GM18498 (cell line): Measurements from ENCODE around the gene APLP2.

ENCODE experiments used
- ATAC-seq: cut with Tn5 transposase; IDR thresholded peaks from one replicate; pipeline ENCODE4 v1.9.1; 2021; ENCODE audit warnings: mild to moderate bottlenecking, moderate library complexity; ENCODE audit not compliant: unreplicated experiment

The APLP2 gene

GRCh38 chr11:130054966-130055365 lies 14.7 kb upstream of the APLP2 start:
- ATAC-seq: no peak

- ATAC-seq: no peak
Observed at GRCh38 chr11:130055617-130056016, 14.1 kb upstream of the APLP2 start.

- no peak for ATAC-seq
Observed at GRCh38 chr11:130061017-130061416, 8.7 kb upstream of the APLP2 start.

- ATAC-seq: no peak
Observed at GRCh38 chr11:130062026-130062425, 7.7 kb upstream of the APLP2 start.

GRCh38 chr11:130063451-130063850 lies 6.2 kb upstream of the APLP2 start:
- ATAC-seq: no peak

GRCh38 chr11:130064596-130064995 lies 5.1 kb upstream of the APLP2 start:
- ATAC-seq: no peak

- no peak for ATAC-seq
Observed at GRCh38 chr11:130066338-130066737, 3.4 kb upstream of the APLP2 start.

GRCh38 chr11:130068546-130068985 lies 1.1 kb upstream of the APLP2 start:
- ATAC-seq: no peak

GRCh38 chr11:130068986-130069658 lies 572 bp upstream of the APLP2 start:
- ATAC-seq: peak; percentile 40

- peak; percentile 35 for ATAC-seq
Observed at GRCh38 chr11:130070109-130070845, 583 bp downstream of the APLP2 start.

- no peak for ATAC-seq
Observed at GRCh38 chr11:130070846-130071200, 1.1 kb downstream of the APLP2 start.

GRCh38 chr11:130071211-130071712 lies 1.6 kb downstream of the APLP2 start:
- ATAC-seq: no peak

- ATAC-seq: no peak
Observed at GRCh38 chr11:130074736-130075135, 5.0 kb downstream of the APLP2 start.

GRCh38 chr11:130076778-130077481 lies 7.2 kb downstream of the APLP2 start:
- no peak for ATAC-seq

- ATAC-seq: no peak
Observed at GRCh38 chr11:130077671-130078070, 8.0 kb downstream of the APLP2 start.

GRCh38 chr11:130078080-130078479 lies 8.4 kb downstream of the APLP2 start:
- no peak for ATAC-seq

GRCh38 chr11:130085671-130086290 lies 16.1 kb downstream of the APLP2 start:
- no peak for ATAC-seq

GRCh38 chr11:130086669-130087068 lies 17.0 kb downstream of the APLP2 start:
- ATAC-seq: no peak

- ATAC-seq: peak; percentile 81
Observed at GRCh38 chr11:130087294-130087926, 17.7 kb downstream of the APLP2 start.

GRCh38 chr11:130088217-130088616 lies 18.5 kb downstream of the APLP2 start:
- no peak for ATAC-seq
